HG03045 (cell line): ENCODE data around the gene MTG1.
"Not testable (repeated sequence)": the region's sequence is repeated elsewhere in the genome, so short reads cannot be mapped to it uniquely, and the experiment has no call there.

Source experiments
- ATAC-seq: cut with Tn5 transposase; IDR thresholded peaks from one replicate; pipeline ENCODE4 v1.9.1; 2021; ENCODE audit warnings: mild to moderate bottlenecking, moderate library complexity; ENCODE audit not compliant: unreplicated experiment

The MTG1 gene

DNA sequence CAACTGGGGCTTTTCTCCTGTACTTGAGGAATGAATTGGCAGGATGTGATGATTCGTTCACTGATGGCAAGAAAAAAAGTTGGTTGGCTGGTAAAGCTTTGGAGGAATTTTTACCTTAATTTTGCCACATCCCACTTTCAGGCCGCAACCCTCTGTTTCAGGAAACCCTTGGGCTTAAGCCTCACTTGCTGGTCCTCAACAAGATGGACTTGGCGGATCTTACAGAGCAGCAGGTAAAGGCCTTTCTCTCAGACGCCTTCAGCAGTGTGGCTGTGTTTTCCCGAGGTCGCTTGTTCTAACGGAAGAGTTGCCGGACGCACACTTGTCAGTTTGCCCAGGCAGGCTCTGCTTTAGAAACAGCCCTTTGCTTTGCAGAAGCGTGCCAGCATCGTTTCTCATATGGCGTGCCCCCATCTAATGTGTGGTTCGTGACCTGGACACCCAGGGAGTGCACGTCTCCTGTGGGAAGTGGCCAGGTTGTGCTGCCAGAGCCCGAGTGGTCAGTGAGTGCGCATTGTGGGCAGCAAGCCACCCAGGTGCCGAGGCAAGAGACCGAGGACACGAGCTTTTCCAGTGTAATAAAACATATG lies 2.2 kb downstream of the MTG1 start:
- ATAC-seq = no peak

DNA sequence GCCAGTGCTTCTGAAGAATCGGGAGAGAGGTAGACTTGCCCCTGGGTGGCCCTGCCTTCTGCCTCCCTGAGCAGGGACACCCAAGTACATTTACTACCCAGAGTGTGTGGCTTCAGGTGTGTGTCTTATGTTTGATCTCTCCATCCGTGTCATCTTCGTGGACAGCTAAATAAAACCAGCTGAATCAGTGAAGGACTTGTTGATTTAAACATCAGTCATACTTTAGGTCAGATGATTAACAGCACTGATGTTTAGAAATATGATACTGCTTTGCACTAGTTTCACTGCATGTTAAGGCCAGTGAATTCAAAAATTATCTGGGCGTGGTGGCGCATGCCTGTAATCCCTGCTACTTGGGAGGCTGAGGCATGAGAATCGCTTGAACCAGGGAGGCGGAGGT lies 4.0 kb downstream of the MTG1 start:
- no peak for ATAC-seq

- no peak for ATAC-seq
Observed at GRCh38 chr10:133399123-133399601, 5.2 kb downstream of the MTG1 start.

GRCh38 chr10:133400624-133401424 lies 6.9 kb downstream of the MTG1 start:
- ATAC-seq = peak; percentile 59

GRCh38 chr10:133401500-133401899 lies 7.5 kb downstream of the MTG1 start:
- peak; percentile 14 for ATAC-seq

DNA sequence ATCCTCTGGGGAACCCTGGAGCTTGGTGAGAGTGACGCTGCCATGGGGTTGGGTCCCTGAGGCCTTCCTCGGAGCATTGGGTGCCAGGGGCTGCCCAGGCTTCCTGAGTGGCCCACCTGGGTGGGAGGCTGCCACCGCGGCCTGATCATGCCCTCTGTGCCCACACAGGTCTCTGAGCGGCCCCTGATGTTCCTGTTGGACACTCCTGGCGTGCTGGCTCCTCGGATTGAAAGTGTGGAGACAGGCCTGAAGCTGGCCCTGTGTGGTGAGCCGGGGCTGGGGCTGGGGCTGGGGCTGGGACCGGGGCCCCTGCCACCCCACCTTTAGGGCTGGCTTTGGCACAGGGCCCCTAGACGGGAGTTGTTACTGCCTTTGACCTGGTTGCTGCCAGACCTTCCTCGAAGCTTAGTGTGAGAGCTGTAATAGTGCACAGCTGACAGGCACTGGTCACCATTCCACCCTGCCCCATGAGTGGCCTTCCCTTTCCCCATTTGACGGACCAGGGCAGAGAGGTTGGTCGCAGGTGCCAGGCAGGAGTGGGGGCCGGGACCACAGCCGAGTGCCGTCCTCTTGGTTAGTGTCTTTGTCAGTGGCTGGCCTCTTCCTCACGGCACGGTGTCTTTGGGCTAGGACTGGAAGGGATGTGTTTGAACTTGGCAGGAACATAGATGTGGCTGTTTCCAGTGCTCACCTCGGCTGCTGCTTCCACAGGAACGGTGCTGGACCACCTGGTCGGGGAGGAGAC lies 8.2 kb downstream of the MTG1 start:
- ATAC-seq = no peak

DNA sequence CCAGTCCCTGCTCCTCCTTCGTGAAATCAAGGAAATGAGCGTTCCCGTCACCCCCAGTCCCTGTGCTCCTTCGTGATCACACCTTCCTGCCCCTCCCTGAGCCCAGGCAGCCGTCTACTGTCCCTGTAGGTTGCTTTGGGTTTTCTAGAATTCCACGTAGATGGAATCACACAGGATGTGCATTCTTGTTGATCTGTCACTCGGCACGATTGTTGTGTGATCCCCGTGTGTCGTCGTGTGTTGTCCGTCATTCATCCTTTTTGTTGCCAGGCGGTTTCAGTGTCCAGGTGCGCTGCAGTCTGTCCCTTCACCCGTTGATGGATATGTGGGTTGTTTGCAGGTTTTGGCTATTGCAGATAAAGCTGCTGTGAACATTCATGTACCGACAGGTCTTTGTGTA lies 9.4 kb downstream of the MTG1 start:
- ATAC-seq = no peak

GRCh38 chr10:133403784-133404183 lies 9.8 kb downstream of the MTG1 start:
- no peak for ATAC-seq

GRCh38 chr10:133405272-133405671 lies 11.3 kb downstream of the MTG1 start:
- no peak for ATAC-seq

DNA sequence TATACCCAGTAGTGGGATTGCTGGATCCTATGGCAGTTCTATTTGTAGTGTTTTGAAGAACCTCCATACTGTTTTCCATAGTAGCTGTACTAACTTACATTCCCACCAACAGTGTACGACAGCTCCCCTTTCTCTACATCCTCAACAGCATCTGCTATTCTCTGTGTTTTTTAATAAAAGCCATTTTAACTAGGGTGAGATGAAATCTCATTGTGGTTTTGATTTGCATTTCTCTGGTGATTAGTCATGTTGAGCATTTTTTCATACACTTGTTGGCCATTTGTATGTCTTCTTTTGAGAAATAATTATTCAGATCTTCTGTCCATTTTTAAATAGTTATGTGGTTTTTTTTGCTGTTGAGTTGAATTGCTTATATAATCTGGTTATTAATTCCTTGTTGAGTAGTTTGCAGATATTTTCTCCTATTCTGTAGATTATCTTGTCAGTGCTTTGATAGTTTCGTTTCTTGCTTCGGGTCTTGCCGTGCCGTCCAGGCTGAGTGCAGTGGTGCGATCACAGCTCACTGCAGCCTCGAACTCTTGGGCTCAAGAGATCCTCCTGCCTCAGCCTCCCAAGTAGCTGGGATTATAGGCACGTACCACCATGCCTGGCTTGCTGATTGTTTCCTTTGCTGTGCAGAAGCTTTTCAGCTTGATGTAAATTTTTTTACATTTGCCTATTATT lies 12.0 kb downstream of the MTG1 start:
- ATAC-seq = no peak

DNA sequence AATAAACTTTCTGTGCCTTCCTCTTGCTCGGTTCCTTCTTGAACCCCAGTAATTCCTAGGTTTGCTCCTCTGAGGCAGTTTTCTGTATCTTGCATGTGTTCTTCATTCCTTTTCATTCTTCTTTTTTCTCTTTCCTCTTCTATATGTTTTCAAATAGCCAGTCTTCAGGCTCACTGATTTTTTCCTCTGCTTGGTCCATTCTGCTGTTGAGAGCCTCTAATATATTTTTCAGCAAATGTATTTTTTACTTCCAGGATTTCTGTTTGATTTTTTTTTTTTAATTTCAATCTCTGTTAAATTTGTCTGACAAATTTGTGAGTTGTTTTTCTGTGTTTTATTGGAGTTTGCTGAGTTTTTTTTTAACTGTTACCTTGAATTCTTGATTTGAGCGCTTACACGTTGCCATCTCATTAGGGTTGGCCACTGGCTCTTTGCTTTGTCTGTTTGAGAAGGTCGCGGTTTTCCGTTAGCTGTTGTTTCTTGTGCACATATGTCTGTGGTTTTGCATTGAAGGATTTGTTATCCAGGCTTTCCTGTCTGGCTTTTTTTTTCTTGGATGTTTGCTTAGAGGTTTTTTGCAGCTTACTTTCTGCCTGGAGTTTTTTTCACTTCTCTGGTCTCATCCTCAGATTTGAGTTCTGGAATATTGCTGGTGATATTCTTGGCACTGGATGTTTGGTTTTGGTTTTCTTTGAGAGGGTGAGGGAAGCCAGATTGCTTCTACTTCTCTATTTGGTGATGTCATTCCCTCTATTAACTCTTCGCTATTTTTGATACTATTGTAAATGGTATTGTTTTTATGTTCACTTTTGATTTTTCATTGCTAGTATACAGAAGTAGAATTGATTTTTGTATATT lies 17.8 kb downstream of the MTG1 start:
- ATAC-seq = no peak

GRCh38 chr10:133412381-133412711 lies 18.4 kb downstream of the MTG1 start:
- no peak for ATAC-seq

- ATAC-seq = not testable (repeated sequence)
Observed at GRCh38 chr10:133414401-133414800, 20.4 kb downstream of the MTG1 start.

DNA sequence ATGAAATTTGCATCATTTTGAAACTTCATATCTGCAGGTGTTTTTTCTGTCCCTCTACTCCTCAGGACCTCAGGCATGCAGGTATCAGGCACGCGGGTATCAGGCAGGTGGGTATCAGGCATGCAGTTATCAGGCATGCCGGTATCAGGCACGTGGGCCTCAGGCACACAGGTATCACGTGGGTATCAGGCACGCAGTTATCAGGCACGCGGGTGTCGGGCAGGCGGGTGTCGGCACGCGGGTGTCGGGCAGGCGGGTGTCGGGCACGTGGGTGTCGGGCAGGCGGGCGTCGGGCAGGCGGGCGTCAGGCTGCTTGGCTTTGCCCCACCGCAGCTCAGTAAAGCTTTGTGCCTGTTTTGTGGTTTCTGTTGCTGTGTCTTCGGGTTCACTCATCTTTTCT lies 21.8 kb downstream of the MTG1 start:
- ATAC-seq = no peak

DNA sequence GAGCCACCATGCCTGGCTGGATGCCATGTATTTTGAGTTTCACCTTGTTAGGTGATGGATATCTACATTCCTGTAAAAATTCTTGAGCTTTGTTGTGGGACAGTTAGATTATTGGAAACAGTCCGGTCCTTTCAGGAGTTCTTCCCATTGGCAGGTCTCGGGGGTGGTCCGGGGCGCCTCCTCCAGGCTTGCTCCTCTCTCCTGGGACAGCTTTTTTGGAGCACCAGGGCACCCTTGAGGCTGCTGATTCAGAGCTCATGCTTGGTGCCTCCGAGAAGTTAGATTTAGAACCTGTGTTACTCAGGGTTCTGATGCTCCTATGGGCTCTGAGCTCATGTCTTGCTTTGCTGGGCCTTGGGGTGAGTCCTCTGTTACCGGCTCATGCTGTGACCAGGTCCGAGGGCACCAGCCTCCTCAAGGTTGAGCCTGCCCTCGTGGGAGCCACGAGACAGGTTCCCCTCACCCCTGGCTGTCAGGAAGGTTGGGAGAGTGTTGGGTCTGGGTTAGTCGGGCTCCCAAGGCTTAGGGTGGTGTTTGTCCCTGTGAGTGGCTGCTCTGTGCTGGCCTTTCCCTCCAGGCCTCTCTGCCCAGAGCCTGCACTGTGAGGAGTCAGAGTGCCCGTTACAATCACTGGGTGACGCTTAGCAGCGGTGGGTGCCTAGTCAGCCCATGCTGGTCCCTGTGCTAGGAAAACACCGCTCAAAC lies 24.5 kb downstream of the MTG1 start:
- no peak for ATAC-seq

- ATAC-seq = no peak
Observed at GRCh38 chr10:133419211-133419950, 25.4 kb downstream of the MTG1 start.

DNA sequence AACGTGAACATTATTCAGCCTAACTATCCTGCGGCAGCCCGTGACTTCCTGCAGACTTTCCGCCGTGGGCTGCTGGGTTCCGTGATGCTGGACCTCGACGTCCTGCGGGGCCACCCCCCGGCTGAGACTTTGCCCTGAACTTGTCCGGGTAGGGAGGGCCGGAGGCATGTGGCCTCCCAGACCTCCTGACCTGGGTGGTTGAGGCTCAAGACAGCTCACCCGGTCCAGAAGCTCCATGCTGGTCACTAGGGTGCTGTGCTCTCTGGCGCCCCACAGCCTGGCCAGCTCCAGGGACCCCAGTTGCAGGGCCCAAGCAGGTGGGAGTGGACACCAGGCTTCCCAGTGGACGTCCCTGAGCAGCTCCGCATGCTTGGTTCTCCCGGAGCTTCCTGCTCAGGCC lies 26.1 kb downstream of the MTG1 start:
- ATAC-seq = no peak

DNA sequence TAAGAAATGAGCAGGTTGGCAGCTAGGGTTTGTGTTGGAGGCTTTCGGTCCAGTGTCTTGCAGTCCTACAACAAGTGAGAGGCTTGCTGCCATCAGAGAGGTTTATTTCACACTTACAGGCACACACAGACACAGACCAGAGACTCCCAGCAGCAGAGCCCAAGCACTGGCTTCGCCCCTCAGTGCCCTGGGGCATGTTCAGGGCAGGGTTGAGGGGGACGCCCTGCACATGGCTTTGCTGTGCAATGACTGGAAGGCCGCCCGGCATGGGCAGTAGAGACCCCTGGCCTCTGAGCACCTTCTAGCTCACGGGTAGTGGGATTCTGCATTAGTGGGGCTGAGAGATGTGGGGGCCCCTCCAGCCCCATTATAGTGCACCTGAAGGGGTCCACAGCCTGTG lies 26.6 kb downstream of the MTG1 start:
- ATAC-seq = no peak
